HepG2 (cell line): ENCODE measurements around the gene SRGAP3. TPM values are rescaled to one million over a fixed set of nuclear protein-coding genes. Genes with fewer than 3 reads are reported as not detected.

Experiments
- ATF7 ChIP-seq, 2 experiments: fragments of 450-650 bp in 1 of 2; sonication (generic) in 1 of 2; formaldehyde crosslinking in 1 of 2; IDR thresholded peaks; 2 replicates each; pipeline versions ENCODE4 v1.4.0 to v1.6.1; 2016 to 2020; ENCODE audit warnings: antibody characterized with exemption in 1 of 2, mild to moderate bottlenecking in 1 of 2, missing genetic modification reagents in 1 of 2
- GRHL1 ChIP-seq: sonication (generic); formaldehyde crosslinking; conservative IDR thresholded peaks from 2 replicates; pipeline ENCODE4 v1.8.0; 2022; ENCODE audit warnings: missing genetic modification reagents
- HOMEZ ChIP-seq: IDR thresholded peaks from 2 replicates; pipeline ENCODE4 v1.6.1; 2016; ENCODE audit warnings: low read depth
- MAFF ChIP-seq: IDR thresholded peaks from 2 replicates; pipeline ENCODE4 v1.6.1; 2011; ENCODE audit warnings: low read depth, low read length, improper control_type of control experiment
- MEIS1 ChIP-seq: sonication (generic); formaldehyde crosslinking; IDR thresholded peaks from 2 replicates; pipeline ENCODE4 v1.9.0; 2021; ENCODE audit warnings: mild to moderate bottlenecking, missing genetic modification reagents, moderate library complexity, borderline replicate concordance
- POGZ ChIP-seq: sonication (generic); formaldehyde crosslinking; IDR thresholded peaks from 2 replicates; pipeline ENCODE4 v1.4.0; 2020; ENCODE audit warnings: mild to moderate bottlenecking, missing genetic modification reagents
- SAP130 ChIP-seq: IDR thresholded peaks from 2 replicates; pipeline ENCODE4 v1.6.1; 2016; ENCODE audit warnings: low read depth
- SOX5 ChIP-seq: IDR thresholded peaks from 2 replicates; pipeline ENCODE4 v1.6.1; 2016; ENCODE audit warnings: borderline replicate concordance
- SP5 ChIP-seq: IDR thresholded peaks from 2 replicates; pipeline ENCODE4 v1.6.1; 2016; ENCODE audit warnings: low read depth, borderline replicate concordance
- ZNF136 ChIP-seq: sonication (generic); formaldehyde crosslinking; IDR thresholded peaks from 2 replicates; pipeline ENCODE4 v1.8.1; 2022; ENCODE audit warnings: low read depth, mild to moderate bottlenecking, moderate library complexity, missing genetic modification reagents
- ZNF501 ChIP-seq: sonication (generic); formaldehyde crosslinking; IDR thresholded peaks from 2 replicates; pipeline ENCODE4 v1.5.1; 2020; ENCODE audit warnings: mild to moderate bottlenecking, moderate library complexity, missing genetic modification reagents
- polyA plus RNA-seq, 8 experiments: library from polyadenylated mRNA; depleted of rRNA in 3 of 8; stranded (reverse) in 7 of 8; unstranded in 1 of 8; fragments of >200 nt; fragmentation: Illumina TruSeq in 4 of 8; extraction: Trizol in 4 of 8; gene quantifications; 2 replicates each; pipeline versions ENCODE4 v1.2.1 to v1.2.3, GENCODE V29; 2011 to 2016; ENCODE audit warnings: low read depth in 4 of 8, missing spikeins in 1 of 8, mixed read lengths in 1 of 8; ENCODE audit not compliant: insufficient read depth in 1 of 8
- total RNA-seq, 5 experiments: library from RNA; depleted of rRNA; stranded (reverse); fragments of >200 nt; fragmentation: Illumina TruSeq; extraction: Trizol; gene quantifications; 2 replicates each; pipeline ENCODE4 v1.2.3, GENCODE V29; 2016; ENCODE audit warnings: low read depth in 1 of 5
- TF ChIP-seq, protein P1 (sequence below): sonication (generic); formaldehyde crosslinking; IDR thresholded peaks from 2 replicates; pipeline ENCODE4 v1.5.0; 2020; ENCODE audit warnings: mild to moderate bottlenecking, missing genetic modification reagents, borderline replicate concordance
- TF ChIP-seq, protein P2 (sequence below): sonication (generic); formaldehyde crosslinking; IDR thresholded peaks from 2 replicates; pipeline ENCODE4 v1.4.0; 2020; ENCODE audit warnings: missing genetic modification reagents
- TF ChIP-seq, protein P3 (sequence below): sonication (generic); formaldehyde crosslinking; IDR thresholded peaks from 2 replicates; pipeline ENCODE4 v1.5.1; 2020; ENCODE audit warnings: mild to moderate bottlenecking, missing genetic modification reagents, moderate library complexity

The SRGAP3 gene
- total and polyA plus RNA-seq, 2 of the 13 experiments (the other 11 are each of a cell fraction or from before 2014, with no cell fraction given) = 1.2 to 1.4 TPM

GRCh38 chr3:9172851-9173321, 76.6 kb downstream of the SRGAP3 start (continued):
- TF ChIP-seq, protein P1, sequence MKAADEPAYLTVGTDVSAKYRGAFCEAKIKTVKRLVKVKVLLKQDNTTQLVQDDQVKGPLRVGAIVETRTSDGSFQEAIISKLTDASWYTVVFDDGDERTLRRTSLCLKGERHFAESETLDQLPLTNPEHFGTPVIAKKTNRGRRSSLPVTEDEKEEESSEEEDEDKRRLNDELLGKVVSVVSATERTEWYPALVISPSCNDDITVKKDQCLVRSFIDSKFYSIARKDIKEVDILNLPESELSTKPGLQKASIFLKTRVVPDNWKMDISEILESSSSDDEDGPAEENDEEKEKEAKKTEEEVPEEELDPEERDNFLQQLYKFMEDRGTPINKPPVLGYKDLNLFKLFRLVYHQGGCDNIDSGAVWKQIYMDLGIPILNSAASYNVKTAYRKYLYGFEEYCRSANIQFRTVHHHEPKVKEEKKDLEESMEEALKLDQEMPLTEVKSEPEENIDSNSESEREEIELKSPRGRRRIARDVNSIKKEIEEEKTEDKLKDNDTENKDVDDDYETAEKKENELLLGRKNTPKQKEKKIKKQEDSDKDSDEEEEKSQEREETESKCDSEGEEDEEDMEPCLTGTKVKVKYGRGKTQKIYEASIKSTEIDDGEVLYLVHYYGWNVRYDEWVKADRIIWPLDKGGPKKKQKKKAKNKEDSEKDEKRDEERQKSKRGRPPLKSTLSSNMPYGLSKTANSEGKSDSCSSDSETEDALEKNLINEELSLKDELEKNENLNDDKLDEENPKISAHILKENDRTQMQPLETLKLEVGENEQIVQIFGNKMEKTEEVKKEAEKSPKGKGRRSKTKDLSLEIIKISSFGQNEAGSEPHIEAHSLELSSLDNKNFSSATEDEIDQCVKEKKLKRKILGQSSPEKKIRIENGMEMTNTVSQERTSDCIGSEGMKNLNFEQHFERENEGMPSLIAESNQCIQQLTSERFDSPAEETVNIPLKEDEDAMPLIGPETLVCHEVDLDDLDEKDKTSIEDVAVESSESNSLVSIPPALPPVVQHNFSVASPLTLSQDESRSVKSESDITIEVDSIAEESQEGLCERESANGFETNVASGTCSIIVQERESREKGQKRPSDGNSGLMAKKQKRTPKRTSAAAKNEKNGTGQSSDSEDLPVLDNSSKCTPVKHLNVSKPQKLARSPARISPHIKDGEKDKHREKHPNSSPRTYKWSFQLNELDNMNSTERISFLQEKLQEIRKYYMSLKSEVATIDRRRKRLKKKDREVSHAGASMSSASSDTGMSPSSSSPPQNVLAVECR (CRISPR knock-in tag) = peak; percentile 35; the same call in 1 of the 2 replicates
- TF ChIP-seq ZNF136 (CRISPR knock-in tag) (no peak), GRHL1 (CRISPR knock-in tag) (no peak), SP5 (no peak), ATF7 (IDR thresholded peaks at IDR 0.05) (no peak), ATF7 (CRISPR knock-in tag; IDR thresholded peaks at IDR 0.05) (0 out of 2 replicates have a peak, but pooled peaks have one; percentile 31), SOX5 (CRISPR knock-in tag) (0 out of 2 replicates have a peak, but pooled peaks have one; percentile 26), POGZ (CRISPR knock-in tag) (0 out of 2 replicates have a peak, but pooled peaks have one; percentile 7), HOMEZ (CRISPR knock-in tag) (0 out of 2 replicates have a peak, but pooled peaks have one; percentile 14), MEIS1 (0 out of 2 replicates have a peak, but pooled peaks have one; percentile 40), SAP130 (CRISPR knock-in tag) (peak; percentile 39), MAFF (no peak), ZNF501 (CRISPR knock-in tag) (no peak)
- TF ChIP-seq, protein P2, sequence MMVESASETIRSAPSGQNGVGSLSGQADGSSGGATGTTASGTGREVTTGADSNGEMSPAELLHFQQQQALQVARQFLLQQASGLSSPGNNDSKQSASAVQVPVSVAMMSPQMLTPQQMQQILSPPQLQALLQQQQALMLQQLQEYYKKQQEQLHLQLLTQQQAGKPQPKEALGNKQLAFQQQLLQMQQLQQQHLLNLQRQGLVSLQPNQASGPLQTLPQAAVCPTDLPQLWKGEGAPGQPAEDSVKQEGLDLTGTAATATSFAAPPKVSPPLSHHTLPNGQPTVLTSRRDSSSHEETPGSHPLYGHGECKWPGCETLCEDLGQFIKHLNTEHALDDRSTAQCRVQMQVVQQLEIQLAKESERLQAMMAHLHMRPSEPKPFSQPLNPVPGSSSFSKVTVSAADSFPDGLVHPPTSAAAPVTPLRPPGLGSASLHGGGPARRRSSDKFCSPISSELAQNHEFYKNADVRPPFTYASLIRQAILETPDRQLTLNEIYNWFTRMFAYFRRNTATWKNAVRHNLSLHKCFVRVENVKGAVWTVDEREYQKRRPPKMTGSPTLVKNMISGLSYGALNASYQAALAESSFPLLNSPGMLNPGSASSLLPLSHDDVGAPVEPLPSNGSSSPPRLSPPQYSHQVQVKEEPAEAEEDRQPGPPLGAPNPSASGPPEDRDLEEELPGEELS = 0 out of 2 replicates have a peak, but pooled peaks have one; percentile 46
- TF ChIP-seq, protein P3, sequence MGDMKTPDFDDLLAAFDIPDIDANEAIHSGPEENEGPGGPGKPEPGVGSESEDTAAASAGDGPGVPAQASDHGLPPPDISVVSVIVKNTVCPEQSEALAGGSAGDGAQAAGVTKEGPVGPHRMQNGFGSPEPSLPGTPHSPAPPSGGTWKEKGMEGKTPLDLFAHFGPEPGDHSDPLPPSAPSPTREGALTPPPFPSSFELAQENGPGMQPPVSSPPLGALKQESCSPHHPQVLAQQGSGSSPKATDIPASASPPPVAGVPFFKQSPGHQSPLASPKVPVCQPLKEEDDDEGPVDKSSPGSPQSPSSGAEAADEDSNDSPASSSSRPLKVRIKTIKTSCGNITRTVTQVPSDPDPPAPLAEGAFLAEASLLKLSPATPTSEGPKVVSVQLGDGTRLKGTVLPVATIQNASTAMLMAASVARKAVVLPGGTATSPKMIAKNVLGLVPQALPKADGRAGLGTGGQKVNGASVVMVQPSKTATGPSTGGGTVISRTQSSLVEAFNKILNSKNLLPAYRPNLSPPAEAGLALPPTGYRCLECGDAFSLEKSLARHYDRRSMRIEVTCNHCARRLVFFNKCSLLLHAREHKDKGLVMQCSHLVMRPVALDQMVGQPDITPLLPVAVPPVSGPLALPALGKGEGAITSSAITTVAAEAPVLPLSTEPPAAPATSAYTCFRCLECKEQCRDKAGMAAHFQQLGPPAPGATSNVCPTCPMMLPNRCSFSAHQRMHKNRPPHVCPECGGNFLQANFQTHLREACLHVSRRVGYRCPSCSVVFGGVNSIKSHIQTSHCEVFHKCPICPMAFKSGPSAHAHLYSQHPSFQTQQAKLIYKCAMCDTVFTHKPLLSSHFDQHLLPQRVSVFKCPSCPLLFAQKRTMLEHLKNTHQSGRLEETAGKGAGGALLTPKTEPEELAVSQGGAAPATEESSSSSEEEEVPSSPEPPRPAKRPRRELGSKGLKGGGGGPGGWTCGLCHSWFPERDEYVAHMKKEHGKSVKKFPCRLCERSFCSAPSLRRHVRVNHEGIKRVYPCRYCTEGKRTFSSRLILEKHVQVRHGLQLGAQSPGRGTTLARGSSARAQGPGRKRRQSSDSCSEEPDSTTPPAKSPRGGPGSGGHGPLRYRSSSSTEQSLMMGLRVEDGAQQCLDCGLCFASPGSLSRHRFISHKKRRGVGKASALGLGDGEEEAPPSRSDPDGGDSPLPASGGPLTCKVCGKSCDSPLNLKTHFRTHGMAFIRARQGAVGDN (CRISPR knock-in tag) = peak; percentile 55
